Kidney tubule cell (primary cell): Measurements from ENCODE around the gene RSPO3.

Source experiments
- DNase-seq: peaks from one replicate; pipeline ENCODE4 v3.0.0-alpha.2; 2018; ENCODE audit warnings: low spot score

RSPO3 gene

GRCh38 chr6:127162836-127163235, 44.4 kb downstream of the RSPO3 start:
- no peak for DNase-seq

- DNase-seq: no peak
These were observed 45.6 kb downstream of the RSPO3 start for GRCh38 chr6:127164036-127164435.

DNA sequence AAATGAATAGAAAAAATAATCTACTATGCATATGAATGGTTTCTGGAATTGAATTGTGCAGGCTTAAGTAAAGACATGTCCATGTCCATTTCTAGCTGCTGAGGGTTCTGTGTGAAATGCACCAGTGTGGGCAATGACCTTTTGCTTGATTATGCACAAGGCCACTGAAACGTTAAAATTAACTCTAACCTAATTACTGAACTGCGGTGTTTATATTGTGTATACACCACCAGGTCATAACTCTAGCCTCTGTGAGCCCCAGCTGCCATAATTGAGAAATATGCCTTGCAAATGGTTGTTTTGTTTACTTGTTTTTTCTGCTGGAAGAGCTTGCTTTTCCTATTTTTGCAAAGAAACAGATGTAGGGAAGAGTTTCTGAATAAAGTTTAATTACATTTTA, 46.1 kb downstream of the RSPO3 start:
- no peak for DNase-seq

DNA sequence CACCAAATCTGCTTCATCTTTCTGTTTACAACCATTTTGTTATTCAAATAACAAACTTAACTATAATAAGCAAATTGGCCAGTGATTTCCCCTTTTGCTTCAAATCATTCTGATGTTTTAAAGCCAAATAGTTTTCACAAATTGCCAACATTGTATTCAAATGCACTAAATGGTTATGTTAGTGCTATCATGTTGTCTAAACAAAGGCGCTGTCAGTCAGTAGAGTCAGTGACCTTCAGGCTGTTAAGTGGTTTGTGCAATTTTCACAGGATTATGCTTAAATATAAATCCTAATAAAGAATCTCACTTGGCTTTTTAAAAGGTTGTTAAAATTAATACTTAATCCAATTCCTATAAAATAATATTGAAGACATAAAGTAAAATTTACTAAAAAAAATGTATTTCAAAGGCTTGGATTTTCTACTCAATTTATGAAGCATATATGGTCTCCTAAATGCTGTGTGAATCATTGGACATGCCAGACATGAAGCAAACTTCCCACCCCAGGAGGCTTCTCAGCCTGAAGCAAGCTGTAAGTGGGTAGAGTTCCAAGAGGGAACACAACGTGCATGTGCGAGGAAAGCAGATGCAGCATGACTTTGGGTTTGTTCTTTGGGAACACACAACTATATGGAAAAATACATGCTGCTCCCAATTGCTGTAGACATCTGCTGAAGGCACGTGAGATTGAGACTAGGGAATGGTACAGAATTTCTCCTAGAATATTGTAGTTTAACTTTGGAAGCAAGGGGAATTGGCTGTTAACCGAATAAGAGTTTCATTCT, 54.9 kb downstream of the RSPO3 start:
- DNase-seq: no peak

- DNase-seq: no peak
These were observed 57.7 kb downstream of the RSPO3 start for GRCh38 chr6:127176146-127176545.

GRCh38 chr6:127177030-127177922, 58.8 kb downstream of the RSPO3 start:
- DNase-seq: no peak

GRCh38 chr6:127177923-127178231, 59.4 kb downstream of the RSPO3 start:
- DNase-seq: no peak

GRCh38 chr6:127178746-127179145, 60.3 kb downstream of the RSPO3 start:
- no peak for DNase-seq

GRCh38 chr6:127180426-127180825, 62.0 kb downstream of the RSPO3 start:
- DNase-seq: no peak

DNA sequence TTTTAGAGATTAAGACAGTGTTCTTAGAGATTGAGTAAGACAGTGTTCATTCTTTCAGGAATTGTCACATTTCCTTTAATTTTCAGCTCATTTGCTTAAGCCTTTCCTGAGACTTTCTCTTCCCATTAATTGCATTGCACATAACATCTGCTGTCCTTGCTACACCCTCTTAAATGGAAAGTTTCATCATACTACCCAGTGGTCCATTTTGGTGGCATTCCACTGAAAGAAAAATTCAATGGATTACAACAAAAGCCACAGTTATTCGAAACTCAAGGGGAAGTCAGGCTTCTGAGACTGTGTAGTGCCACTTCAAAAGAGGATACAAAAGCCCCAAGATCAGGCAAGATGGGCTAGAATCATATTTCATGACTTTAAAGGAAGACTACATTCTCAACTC, 64.0 kb downstream of the RSPO3 start:
- no peak for DNase-seq

DNA sequence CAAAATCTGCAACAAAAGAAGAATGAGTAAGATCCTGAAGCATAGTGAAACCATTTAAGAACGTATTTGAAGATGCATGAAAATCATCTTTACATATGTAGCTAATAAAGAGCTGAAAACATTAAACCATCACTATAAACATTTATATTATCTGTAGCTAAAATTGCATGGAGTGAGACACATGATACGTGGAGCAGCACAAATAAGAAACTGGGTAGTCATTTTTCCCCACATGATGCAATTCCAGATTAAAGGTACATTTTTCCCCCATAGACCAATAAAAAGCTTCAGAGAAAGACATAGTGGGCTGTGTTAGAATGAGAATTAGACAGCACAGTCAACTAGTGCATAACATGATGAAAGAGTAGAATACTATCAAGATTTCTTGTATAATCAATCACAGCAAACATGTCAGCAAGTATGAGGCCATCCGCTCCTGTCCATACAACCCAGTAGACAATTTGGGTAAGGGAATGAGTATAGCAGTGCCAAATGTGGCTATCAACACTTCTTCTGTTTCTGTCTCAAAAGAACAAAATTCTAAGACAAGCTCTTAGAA, 67.0 kb downstream of the RSPO3 start:
- no peak for DNase-seq

- peak; percentile 35 for DNase-seq
These were observed 68.4 kb downstream of the RSPO3 start for GRCh38 chr6:127186889-127187288.

- DNase-seq: no peak
These were observed 70.3 kb downstream of the RSPO3 start for GRCh38 chr6:127188744-127189143.

GRCh38 chr6:127190552-127190951, 72.1 kb downstream of the RSPO3 start:
- DNase-seq: peak; percentile 37

DNA sequence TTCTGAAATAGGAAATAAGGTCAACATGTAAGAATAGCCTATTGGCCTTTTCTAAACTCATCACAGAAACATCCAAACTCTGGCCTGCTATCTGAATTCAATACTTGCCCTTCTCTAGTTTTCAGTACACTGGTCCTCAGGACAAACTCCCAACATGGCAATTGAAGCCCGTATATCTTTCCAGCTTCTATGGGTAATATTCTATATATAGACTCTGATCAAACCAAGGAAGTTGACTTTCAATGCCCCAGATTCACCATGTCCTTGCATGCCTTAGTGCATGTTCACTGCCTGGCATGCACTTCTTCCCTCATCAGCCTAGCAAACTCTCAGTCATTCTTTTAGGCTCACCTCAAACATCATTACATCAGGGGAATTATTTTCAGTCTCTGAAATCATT, 73.2 kb downstream of the RSPO3 start:
- DNase-seq: peak; percentile 35

GRCh38 chr6:127192911-127193541, 74.6 kb downstream of the RSPO3 start:
- no peak for DNase-seq

- no peak for DNase-seq
These were observed 77.4 kb downstream of the RSPO3 start for GRCh38 chr6:127195833-127196232.

DNA sequence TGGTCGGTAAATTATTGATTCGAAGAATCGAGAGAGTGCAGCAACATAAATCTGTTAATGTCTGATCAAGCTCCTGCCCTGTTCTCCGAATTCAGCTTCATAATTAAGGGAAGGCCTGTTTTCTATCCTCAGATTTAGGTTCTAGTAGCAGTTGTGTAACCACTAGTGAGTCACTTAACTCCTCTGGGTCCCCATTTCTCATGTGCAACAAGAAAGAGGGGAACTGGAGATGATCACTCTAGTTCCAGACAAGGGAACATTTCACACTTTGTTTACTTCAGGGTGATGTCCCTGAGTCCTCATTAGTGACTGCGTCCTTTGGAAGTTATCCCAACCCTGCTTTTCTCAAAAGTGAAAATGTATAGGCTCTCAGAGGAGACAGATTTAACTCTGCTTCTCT, 80.1 kb downstream of the RSPO3 start:
- DNase-seq: no peak

GRCh38 chr6:127199470-127199869, 81.0 kb downstream of the RSPO3 start:
- no peak for DNase-seq

- DNase-seq: no peak
These were observed 81.6 kb downstream of the RSPO3 start for GRCh38 chr6:127200114-127200513.

GRCh38 chr6:127201321-127201720, 82.8 kb downstream of the RSPO3 start:
- peak; percentile 61 for DNase-seq

DNA sequence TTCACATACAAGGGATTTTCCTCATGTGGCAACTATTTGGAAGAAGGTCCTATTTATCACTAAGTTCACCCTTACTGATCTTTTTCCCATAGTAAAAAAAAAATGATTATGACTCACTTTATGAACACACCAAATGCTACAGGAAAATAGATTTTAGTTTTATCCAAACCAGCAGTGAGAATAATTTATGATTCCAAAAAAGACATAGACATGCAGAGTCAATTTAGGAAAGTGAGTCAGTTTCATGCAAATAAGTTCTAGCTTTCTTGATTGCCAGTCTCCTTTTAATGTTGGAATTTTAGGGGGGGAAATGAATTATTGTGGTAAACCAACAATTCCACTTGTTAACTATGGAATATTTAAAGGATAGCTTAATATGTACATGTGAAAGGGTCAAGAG, 84.2 kb downstream of the RSPO3 start:
- no peak for DNase-seq

- DNase-seq: no peak
These were observed 85.8 kb downstream of the RSPO3 start for GRCh38 chr6:127204281-127204680.
